Muscle of arm (tissue), 14 donors: ENCODE data around the gene DKKL1. TPM values are rescaled to one million over a fixed set of nuclear protein-coding genes. Genes with fewer than 3 reads are reported as not detected.
A peak's percentile ranks its signal among the peaks of the same experiment; 100 is the strongest.
"Not testable (repeated sequence)": the region's sequence is repeated elsewhere in the genome, so short reads cannot be mapped to it uniquely, and the experiment has no call there.

Experiments
- DNase-seq: peaks from one replicate; pipeline ENCODE4 v3.0.0-alpha.2; 2013
- long read RNA-seq, 11 donors: transcript quantifications; one replicate each; lab custom pipeline, GENCODE V29; 2026
- polyA plus RNA-seq, 12 donors: library from polyadenylated mRNA; unstranded; fragments of 120-200 nt; gene quantifications; one replicate each; pipeline ENCODE4 v1.2.1, GENCODE V29; 2013; ENCODE audit not compliant: insufficient read length in 12 of 12

The DKKL1 gene
- 1 to 10 TPM in 9 of 12 donors, under 1 TPM in 1, not detected in 2; 0.89 to 3.6 (median 1.6) TPM for polyA plus RNA-seq
- long read RNA-seq, donor 1, partial matches to known transcripts: 0 of 1 reads
- long read RNA-seq, donor 1, other reads (novel, unspliced or antisense): 0 of 1 reads
- long read RNA-seq, donor 2, partial matches to known transcripts: 0 of 1 reads
- long read RNA-seq, donor 2, other reads (novel, unspliced or antisense): 0 of 1 reads
- long read RNA-seq, donor 3: 0 reads
- long read RNA-seq, donor 4: 0 reads
- long read RNA-seq, donor 5, partial matches to known transcripts: 0 of 1 reads
- long read RNA-seq, donor 5, other reads (novel, unspliced or antisense): 0 of 1 reads
- long read RNA-seq, donor 6, partial matches to known transcripts: 6 of 6 reads
- long read RNA-seq, donor 6, other reads (novel, unspliced or antisense): 0 of 6 reads
- long read RNA-seq, donor 7: 0 reads
- long read RNA-seq, donor 8: 0 reads
- long read RNA-seq, donor 9: 0 reads
- long read RNA-seq, donor 10: 0 reads
- long read RNA-seq, donor 11: 0 reads

- peak; percentile 96 for DNase-seq
Observed at GRCh38 chr19:49363268-49364082, at the start of gene DKKL1. TSS of gene DKKL1 (plus strand) at chr19:49363877. CDS start at chr19:49363999, 122 bp downstream.

DNA sequence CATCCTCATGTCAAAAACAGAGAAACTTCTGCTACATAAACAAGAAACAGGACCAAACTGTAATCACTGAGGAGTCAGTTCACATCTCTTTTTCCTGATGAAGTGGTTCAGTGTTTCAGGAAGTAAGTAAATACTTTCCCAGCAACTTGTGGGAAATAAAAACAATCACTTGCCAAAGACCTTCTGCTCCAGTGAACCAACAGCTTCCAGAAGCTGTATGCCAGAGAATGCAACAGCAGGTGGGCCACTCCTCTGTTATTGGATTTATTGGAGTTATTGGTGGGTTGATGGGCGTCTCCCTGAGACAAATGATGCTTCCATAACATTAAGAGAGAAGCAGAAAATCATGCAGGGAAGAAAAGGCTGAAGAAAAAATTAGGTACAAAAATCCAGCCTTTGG, 48.6 kb upstream of the DKKL1 start:
- DNase-seq: no peak

DNA sequence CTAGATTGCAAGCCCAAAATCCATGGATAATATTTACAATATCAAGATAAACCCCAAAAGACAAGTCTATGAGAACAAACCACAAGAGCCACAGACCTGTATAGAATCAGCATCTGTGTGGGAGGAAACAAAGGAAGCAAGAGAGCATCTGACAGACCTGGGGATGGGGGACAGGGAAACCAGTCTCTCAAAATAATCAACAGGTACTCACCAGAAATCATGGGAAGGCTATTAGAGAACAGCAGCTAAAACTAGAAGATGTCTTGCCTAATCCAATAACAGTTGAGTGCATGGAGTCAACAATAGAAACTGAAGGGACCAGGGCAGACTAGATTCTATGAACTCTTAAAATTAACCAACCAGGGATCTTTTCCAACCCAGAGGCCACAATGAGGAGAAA, 47.4 kb upstream of the DKKL1 start:
- no peak for DNase-seq

DNA sequence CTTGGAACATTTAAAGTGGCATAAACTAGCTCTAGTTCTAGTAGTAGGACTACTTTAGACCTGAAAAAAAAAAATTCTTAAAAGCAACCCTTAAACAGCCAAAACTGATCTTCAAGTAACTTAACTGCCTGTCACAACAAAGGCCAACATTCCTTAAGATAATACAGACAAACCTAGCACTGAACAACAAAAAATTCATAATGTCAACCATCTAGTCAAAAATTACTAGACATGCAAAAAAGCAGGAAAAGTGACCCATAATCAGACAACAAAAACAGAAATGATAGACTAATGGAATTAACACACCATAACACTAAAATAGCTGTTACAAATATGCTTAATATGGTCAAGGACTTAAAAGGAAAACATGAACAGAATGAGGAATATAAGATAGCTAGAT, 45.4 kb upstream of the DKKL1 start:
- no peak for DNase-seq

- no peak for DNase-seq
Observed at GRCh38 chr19:49324801-49325576, 38.7 kb upstream of the DKKL1 start, which contains the start of gene SLC6A16. TSS of gene SLC6A16 (minus strand) at chr19:49325191. CDS start at chr19:49311347, 13,844 bp downstream.

DNA sequence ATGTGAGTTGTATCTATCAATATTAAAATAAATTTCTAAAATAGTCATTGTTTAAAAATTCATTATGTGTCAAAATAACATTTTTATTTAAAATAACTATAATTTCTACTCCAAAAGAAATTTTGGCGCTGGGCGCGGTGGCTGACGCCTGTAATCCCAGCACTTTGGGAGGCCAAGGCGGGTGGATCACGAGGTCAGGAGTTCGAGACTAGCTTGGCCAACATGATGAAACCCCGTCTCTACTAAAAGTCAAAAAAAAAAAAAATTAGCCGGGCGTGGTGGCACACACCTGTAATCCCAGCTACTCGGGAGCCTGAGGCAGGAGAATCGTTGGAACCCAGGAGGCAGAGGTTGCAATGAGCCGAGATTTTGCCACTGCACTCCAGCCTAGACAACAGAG, 37.9 kb upstream of the DKKL1 start:
- not testable (repeated sequence) for DNase-seq

DNA sequence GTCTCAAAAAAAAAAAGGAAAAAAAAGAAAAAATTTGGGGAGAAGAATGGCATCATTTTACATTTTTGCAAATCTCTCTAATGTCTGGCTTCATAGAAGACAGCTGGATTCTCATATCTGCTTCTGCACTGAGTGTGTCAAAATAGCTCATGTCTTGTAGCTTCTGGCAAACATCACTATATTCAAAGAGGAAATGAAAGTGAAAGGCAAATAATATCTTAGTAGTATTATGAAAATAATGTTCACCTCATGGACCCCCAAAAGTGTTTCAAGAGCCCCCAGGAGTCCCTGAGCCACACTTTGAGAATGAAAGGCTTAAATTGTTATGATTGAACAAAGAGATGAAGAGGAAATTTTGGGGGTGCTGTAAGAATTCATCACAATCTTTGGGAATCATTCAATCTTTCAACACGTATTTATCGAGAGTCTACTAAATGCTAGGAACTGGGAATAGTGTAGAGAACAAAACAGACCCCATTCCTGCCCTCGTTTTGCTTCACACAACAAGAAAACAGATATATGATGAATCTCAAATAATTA, 37.4 kb upstream of the DKKL1 start:
- DNase-seq: no peak

DNA sequence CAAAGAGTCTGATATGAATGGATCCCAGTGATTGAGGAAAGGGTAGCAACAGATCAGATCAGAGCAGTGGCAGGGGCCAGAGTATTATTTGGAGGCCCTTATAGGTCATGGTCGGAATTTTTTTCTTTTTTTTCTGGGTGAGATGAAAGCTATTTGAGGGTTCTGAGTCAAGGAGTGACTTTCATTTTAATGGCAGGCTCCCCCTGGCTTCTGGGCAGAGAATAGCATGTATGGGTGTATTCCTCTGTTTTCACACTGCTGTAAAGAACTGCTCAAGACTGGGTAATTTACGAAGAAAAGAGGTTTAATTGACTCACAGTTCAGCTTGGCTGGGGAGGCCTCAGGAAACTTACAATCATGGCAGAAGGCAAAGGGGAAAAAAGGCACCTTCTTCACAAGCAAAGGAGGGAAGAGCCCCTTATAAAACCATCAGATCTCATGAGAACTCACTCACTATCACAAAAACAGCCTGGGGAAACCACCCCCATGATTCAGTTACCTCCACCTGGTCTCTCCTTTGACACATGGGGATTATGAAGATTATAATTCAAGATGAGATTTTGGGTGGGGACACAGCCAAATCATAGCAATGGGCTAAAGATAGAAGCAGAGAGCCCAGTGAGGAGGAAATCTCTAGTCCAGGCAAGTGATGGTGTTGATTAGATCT, 35.7 kb upstream of the DKKL1 start:
- no peak for DNase-seq

- no peak for DNase-seq
Observed at GRCh38 chr19:49328741-49329140, 34.9 kb upstream of the DKKL1 start.

- not testable (repeated sequence) for DNase-seq
Observed at GRCh38 chr19:49331187-49331586, 32.5 kb upstream of the DKKL1 start.

- DNase-seq: no peak
Observed at GRCh38 chr19:49331616-49332055, 32.0 kb upstream of the DKKL1 start.

DNA sequence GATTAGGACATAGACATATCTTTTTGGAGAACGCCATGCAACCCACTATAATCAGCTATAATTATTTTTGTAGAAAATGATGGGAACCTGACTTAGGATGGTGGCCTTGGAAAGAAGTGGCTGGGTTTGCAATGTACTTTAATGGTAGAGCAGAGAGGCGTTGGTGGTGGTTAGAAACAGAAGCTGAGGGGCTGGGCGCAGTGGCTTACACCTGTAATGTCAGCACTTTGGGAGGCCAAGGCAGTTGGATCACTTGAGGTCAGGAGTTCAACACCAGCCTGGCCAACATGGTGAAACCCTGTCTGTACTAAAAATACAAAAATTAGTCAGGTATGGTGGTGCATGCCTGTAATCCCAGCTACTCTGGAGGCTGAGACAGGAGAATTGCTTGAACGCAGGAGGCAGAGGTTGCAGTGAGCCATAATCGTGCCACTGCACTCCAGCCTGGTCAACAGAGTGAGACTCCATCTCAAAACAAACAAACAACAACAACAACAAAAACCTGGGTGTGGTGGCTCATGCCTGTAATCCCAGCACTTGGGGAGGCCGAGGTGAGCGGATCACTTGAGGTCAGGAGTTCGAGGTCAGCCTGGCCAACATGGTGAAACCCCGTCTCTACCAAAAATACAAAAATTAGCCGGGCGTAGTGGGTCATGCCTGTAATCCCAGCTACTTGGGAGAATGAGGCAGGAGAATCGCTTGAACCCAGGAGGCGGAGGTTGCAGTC, 30.8 kb upstream of the DKKL1 start:
- not testable (repeated sequence) for DNase-seq

GRCh38 chr19:49333418-49333805, 30.3 kb upstream of the DKKL1 start:
- no peak for DNase-seq

DNA sequence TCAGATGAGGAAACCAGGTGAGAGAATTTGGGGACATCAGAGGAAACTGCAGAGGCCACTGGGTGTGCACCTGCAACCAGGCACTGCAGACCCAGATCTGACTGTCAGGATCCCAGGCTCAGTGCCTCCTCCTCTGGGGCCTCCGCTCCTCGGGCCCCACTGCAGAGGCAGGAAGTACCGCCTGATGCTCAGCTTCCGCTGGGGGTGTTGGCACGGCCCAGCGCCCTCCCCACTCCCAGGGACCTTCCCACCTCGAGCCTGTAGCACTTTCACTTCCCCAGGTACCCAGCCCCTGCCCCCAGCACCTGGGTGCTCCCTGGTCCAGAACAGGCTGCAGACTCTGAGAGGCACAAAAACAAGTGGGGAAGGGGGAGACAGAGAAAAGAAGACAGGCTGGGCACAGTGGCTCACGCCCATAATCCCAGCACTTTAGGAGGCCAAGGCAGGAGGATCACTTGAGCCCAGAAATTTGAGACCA, 29.8 kb upstream of the DKKL1 start:
- no peak for DNase-seq

- no peak for DNase-seq
Observed at GRCh38 chr19:49335071-49335783, 28.4 kb upstream of the DKKL1 start, which contains the start of gene CD37. TSS of gene CD37 (plus strand) at chr19:49335406. CDS start at chr19:49335541, 135 bp downstream.

- DNase-seq: no peak
Observed at GRCh38 chr19:49335784-49336481, 27.7 kb upstream of the DKKL1 start.

GRCh38 chr19:49336482-49337266, 27.0 kb upstream of the DKKL1 start:
- DNase-seq: no peak
